AG04450 (cell line): ENCODE measurements around the gene KLF9. TPM values are rescaled to one million over a fixed set of nuclear protein-coding genes. Genes with fewer than 3 reads are reported as not detected.

ENCODE experiments used
- CTCF ChIA-PET: fragments of 300-600, 350-600 bp; formaldehyde crosslinking; extraction: SDS; loops from one replicate; lab custom pipeline; 2022; ENCODE audit warnings: antibody characterized with exemption, inconsistent platforms; lab: Charles Lee
- POLR2A ChIA-PET: fragments of 350-600 bp; formaldehyde crosslinking; extraction: SDS; loops from one replicate; lab custom pipeline; 2021; ENCODE audit warnings: antibody characterized with exemption, inconsistent platforms; lab: Yijun Ruan, JAX
- DNase-seq: peaks from one replicate; pipeline ENCODE4 v3.0.0-alpha.2; 2011; ENCODE audit warnings: low read depth, low spot score
- H3K27ac ChIP-seq: one replicate; pipeline ENCODE4 v1.5.1; 2012; ENCODE audit warnings: low read depth, low read length, control low read depth
- H3K27me3 ChIP-seq: one replicate; pipeline ENCODE4 v1.6.0; 2012; ENCODE audit warnings: low read length; ENCODE audit not compliant: control insufficient read depth, insufficient read depth
- H3K4me3 ChIP-seq: 2 replicates; pipeline ENCODE4 v1.5.1; 2011; ENCODE audit warnings: mild to moderate bottlenecking, low read depth, low read length, control low read depth
- H3K9me3 ChIP-seq: 2 replicates; pipeline ENCODE4 v1.5.1; 2012; ENCODE audit warnings: low read length; ENCODE audit not compliant: control insufficient read depth, insufficient read depth
- polyA plus RNA-seq: library from polyadenylated mRNA; depleted of rRNA; stranded (reverse); fragments of >200 nt; gene quantifications from 2 replicates; pipeline ENCODE4 v1.2.3, GENCODE V29; 2011
- TF ChIP-seq, protein P1 (sequence below): IDR thresholded peaks from 2 replicates; pipeline ENCODE4 v1.5.1; 2011; ENCODE audit warnings: low read depth, low read length, control low read depth, inconsistent platforms

Gene KLF9
- polyA plus RNA-seq, 1 experiment = 14.9 TPM

DNA sequence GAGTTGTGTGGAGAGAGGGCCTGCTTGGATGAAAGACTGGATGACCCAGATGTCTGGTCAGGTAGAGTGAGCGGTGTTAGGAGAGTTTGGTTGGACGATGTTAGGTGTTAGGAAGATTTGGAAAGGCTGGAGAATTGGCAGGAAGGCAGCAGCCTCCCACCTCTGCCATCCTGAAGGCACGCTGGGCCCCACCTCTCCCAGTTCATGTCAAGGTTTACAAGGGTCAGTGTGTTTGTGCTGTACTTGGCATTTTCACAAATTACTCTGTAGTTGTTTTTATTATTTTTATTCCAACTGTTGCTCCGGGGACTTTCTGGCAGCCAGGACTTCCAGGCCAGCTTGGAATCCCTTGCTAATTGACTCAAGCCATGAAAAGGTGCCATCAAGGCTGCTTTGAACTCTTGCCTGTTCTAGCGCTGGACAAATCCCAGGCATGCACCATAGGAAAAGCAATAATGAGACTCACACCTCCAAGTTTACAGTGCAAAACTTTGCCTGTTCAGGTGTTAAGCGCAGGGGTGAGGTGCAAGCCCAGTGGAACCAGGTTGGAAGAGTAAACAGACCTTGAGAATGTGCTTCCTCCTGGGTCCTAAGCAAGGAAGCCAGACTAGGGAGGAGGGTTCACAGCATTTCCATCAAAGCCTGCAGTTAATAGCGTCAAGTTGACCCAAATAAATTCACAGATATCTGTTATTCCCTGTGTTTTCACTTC, 41.7 kb upstream of the KLF9 start:
- no peak overlapping the region for H3K27ac ChIP-seq
- CTCF ChIA-PET = no interaction called here
- POLR2A ChIA-PET = no interaction called here
- no peaks in the 10 kb centered on the region for H3K9me3 ChIP-seq
- H3K4me3 ChIP-seq = no peak overlapping the region
- no peak for DNase-seq
- TF ChIP-seq, protein P1, sequence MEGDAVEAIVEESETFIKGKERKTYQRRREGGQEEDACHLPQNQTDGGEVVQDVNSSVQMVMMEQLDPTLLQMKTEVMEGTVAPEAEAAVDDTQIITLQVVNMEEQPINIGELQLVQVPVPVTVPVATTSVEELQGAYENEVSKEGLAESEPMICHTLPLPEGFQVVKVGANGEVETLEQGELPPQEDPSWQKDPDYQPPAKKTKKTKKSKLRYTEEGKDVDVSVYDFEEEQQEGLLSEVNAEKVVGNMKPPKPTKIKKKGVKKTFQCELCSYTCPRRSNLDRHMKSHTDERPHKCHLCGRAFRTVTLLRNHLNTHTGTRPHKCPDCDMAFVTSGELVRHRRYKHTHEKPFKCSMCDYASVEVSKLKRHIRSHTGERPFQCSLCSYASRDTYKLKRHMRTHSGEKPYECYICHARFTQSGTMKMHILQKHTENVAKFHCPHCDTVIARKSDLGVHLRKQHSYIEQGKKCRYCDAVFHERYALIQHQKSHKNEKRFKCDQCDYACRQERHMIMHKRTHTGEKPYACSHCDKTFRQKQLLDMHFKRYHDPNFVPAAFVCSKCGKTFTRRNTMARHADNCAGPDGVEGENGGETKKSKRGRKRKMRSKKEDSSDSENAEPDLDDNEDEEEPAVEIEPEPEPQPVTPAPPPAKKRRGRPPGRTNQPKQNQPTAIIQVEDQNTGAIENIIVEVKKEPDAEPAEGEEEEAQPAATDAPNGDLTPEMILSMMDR = no peak
- H3K27me3 ChIP-seq = no peaks in the 10 kb centered on the region

DNA sequence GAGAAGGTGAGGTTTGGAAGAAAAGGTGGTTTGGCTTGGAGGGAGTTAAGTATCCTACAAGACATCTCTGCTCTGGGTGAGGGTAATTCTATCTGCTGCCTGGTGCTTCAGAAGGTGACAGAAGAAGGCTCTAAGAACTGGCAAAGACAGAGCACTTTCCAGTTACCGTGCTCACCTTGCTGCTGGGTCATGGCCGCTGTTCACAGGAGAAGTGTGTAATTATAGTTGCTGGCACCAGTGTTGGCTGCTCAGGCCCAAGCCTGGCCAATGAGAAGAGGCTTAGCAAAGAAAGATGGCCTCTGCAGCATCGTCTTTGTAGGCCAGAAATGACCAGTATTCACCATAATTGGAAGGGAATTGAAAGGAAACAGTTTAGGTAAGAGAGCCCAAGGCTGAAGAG, 37.9 kb upstream of the KLF9 start:
- Histone ChIP-seq H3K9me3 (no peaks in the 10 kb centered on the region), H3K4me3 (no peak overlapping the region), H3K27ac (no peak overlapping the region), H3K27me3 (no peaks in the 10 kb centered on the region)
- CTCF ChIA-PET = interaction anchor here (0.7 kb wide), 1 partner anchor 9 kb away, joined by 3 read pairs; no protein-coding TSS in a partner anchor
- POLR2A ChIA-PET = no interaction called here
- TF ChIP-seq, protein P1 = no peak
- no peak for DNase-seq

DNA sequence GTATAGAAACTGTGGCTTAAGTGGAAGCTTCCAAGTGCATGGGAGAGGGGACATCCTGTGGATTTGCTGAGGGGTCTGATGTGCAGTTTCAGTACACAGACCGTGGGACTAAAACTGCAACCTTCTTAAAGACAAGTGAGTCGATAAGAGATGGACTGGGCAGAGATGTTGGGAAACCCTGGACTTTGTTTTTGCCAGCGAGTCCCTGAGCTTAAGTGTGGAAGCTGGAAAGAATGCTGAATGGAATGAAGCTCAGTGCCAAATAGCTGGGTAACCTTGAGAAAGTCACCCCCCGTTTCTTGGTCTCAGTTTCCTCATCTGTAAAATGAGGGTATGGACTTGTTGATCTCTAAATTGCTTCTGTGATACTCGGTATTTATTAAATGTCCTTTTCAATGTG, 37.3 kb upstream of the KLF9 start:
- H3K9me3 ChIP-seq = no peaks in the 10 kb centered on the region
- no peak overlapping the region for H3K4me3 ChIP-seq
- ChIA-PET CTCF (interaction anchor here (0.7 kb wide), 1 partner anchor 8 kb away, joined by 3 read pairs; no protein-coding TSS in a partner anchor), POLR2A (no interaction called here)
- no peak for DNase-seq
- TF ChIP-seq, protein P1 = no peak
- H3K27ac ChIP-seq = no peak overlapping the region
- no peaks in the 10 kb centered on the region for H3K27me3 ChIP-seq

DNA sequence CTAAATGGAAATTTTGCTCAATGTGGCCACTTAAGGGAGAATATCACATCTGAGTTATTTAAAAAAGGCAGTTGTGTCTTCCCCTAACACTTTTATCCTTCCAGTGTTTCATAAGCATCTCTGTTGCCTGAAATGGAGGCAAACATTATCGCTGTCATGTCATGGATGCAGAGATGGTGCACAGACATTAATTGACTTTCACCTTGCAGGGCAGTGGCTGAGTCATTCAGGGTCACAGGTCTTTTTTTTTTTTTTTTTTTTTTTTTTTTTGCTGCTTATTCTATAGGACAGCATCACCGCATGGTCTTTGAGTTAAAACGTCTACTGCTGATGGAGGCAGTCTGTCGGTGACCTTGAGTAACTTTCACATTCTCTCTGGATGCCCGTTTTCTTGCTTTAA, 36.3 kb upstream of the KLF9 start:
- Histone ChIP-seq H3K4me3 (no peak overlapping the region), H3K9me3 (no peaks in the 10 kb centered on the region), H3K27me3 (no peaks in the 10 kb centered on the region), H3K27ac (no peak overlapping the region)
- ChIA-PET CTCF (interaction anchor here (1.1 kb wide), 1 partner anchor 34 kb away, joined by 4 read pairs; no protein-coding TSS in a partner anchor), POLR2A (no interaction called here)
- TF ChIP-seq, protein P1 = no peak
- DNase-seq = no peak

DNA sequence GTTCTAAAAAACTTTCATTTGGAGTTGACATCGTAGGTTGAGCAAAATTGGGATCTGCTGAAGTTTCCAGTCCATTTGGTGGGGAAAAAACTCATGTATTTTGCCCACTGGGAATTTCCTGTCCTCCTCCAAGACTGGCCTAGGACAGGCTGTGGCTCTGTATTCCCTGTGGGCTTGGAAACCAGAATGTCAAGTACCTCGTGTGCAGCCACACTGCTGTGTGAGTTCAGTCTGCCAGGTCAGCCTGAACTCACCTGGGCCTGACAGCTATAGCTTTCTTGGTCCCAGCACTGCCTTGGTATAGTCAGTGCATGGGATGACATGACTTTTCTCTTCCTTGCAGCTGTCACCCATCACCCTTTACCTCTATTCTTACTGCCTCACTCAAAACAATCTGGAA, 35.0 kb upstream of the KLF9 start:
- TF ChIP-seq, protein P1 = no peak
- CTCF ChIA-PET = interaction anchor here (0.6 to 1.1 kb wide), 2 partner anchors 24 to 35 kb away, joined by 4 read pairs; no protein-coding TSS in a partner anchor
- no peaks in the 10 kb centered on the region for H3K9me3 ChIP-seq

More for the DNA sequence above, 35.0 kb upstream of the KLF9 start:
- no peak for DNase-seq
- H3K27me3 ChIP-seq = no peaks in the 10 kb centered on the region
- POLR2A ChIA-PET = no interaction called here
- H3K4me3 ChIP-seq = no peak overlapping the region
- H3K27ac ChIP-seq = no peak overlapping the region
